HG03064 (cell line): Measurements from ENCODE around the gene AMER2.
A peak's percentile ranks its signal among the peaks of the same experiment; 100 is the strongest.
"Not testable (repeated sequence)": the region's sequence is repeated elsewhere in the genome, so short reads cannot be mapped to it uniquely, and the experiment has no call there.

Experiments
- ATAC-seq: cut with Tn5 transposase; IDR thresholded peaks from one replicate; pipeline ENCODE4 v1.9.1; 2021; ENCODE audit warnings: low read depth; ENCODE audit not compliant: unreplicated experiment

Gene AMER2

DNA sequence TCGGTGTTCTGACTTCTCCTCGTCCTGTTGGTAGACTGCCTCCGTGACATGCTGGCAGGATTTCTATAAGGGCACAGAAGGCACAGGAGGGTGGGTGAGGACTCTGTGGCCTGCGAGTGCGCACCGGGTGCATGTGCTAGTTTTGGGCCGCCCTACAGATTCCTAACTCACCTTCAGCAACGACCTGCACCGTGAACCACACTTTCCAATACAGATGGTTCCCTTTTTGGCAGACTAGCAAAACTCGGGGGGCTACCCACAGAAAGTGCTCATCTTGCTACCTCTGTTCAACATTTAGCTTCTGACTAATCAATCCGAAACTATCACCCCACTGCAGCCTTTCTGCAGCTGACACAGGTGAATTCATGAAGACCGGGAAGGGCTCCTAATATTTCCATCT lies 14.1 kb upstream of the AMER2 start:
- no peak for ATAC-seq

DNA sequence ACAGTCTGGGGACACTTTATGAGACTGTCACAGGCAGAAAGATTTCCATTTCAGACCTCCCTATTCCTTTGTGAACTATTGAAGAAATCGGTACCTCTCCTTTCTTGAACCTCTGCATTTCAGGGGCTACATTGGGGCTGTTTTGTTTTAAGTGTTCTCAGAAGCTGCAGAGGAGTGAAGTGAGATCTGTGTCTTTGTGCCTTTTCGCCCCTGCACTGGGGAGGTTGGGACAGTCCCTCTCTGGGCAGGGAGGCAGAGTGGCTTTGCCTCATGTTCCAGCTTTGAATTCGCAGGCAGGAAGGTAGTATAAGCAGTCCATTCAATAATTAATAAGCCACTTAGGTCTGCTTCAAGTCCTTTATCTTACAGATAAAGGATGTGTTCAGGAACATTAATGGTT lies 9.5 kb upstream of the AMER2 start:
- ATAC-seq = peak; percentile 27

DNA sequence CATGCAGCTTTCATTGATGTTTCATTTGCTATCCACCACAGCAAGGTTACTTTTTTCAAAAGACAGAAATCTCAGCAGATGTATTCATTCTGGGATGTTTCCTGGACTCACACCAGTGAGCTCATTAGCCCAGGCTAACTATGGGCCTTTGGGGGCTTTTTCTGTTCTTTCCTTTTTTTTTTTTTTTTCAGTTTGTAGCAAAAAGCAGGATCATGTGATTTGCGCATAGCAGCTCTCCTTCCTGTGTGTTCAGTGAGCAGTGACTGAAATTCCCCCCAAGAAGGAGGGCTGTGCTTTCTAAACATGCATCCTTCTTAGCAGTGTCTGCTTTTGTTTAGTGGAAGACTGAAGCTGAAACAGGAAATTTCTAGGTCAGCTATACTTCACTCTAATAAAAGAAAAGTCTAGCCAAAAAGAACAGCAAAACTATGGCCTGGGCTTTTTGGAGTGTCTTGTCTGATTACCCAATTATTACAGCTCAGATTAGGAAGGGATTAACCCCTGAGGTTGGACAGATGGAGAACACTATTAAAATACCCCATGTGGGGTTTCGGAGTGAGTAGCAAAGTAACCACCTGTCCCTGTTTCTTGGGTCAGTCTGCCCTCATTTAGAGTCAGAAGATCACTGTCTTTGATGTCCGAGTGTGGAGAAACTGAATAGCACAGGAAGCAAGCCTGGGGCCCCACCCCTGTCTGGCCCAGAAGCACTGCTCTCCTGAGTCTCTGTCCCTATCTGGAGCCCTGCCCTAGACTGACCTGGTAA lies 8.9 kb upstream of the AMER2 start:
- peak; percentile 63 for ATAC-seq

DNA sequence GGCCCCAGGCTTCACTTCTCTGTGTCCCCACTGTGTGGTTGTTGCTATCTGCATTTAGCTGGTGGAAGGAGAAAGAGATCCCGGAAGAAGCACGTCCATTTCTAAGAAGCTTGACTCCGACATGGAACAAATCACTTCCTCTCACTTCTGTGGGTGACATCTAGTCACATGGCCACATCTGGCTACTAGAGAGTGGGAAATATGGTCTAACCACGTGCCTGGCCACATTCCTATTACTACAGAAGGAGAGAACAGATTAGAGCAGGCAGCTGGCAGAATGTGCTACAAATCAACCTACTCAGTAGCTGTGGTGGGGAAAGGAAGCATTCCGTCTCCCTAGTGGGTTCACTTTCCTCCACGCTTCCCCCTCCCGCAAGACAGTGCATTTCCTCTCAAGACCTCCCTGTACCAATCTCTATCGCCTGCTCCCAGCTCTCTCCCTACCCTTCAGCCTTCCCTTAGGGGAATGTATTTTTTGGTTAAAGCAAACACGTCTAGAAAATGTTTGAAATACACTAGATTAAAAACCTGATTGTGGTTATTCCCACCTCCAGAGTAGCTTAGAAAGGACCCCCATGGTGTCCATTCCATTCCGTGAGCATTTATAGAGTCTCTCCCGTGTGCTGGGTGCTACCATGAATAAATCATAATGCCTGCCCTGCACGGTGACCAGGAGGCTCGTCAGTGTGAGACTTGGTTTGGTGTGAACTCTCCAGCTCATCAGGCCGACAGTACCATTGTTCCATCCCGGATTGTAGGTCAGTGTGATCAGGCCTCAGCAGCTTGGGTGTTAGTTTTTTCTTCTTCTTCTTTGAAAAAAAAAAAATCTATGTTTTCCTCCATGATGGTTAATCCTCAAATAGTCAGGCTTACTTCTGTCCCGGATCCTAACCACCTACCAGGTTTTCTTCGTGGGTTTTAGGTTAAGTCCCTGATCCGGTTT lies 8.0 kb upstream of the AMER2 start:
- ATAC-seq = no peak

DNA sequence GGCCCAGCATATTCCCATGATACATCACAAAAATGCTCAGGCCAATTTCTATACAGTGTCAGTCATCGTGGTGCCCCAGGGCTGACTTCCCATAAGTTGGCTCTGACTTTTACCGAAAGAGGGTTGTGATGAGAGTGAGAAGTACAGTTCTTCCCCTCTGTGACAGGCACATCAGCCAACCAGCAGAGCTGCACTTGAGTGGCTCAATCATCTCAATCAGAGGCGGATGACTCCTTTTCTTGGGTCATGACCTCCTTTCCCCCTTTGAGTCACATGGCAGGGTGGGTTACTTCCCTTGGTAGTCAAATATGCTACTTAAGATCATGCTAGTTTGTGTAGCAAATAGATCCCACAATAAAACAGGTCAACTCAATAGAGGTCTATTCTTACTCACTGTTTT lies 6.9 kb upstream of the AMER2 start:
- ATAC-seq = no peak

DNA sequence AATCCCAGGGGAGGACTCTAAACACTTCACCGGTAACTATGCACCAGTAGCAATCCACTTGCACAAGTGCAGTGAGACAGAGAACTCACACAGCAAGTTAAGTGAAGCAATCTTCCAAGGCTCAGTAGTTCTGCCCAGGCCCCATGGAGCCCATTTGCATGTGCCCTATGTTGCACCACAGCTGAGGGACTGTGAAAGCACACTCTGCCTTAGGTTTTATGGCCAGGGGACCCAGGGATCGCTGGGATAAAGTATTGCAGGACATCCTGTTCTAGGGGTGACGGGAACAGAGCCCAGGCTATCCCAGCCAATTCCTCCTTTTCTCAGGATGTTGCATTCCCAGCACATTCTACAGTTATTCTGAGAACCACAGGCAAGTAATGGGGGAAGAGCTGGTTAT lies 6.0 kb upstream of the AMER2 start:
- no peak for ATAC-seq

DNA sequence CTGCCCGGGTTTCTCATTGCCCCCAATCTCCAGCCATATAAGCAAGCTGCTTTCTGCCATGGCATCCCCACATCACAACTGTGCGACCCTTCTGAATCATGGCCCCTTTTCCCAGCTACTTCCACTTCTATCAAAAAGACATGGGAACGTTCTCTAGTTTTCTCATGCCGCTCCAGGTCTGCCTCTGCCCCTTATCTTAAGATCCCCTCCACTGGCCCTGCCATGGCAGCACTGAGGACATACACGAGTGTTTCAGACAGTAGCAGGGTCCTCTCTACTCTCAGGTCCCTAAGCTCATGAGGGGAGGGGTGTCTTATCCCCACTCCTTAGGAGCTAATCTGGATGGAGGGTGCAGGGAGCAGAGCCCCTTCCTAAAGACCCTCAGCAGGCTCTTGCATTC lies 5.5 kb upstream of the AMER2 start:
- no peak for ATAC-seq

DNA sequence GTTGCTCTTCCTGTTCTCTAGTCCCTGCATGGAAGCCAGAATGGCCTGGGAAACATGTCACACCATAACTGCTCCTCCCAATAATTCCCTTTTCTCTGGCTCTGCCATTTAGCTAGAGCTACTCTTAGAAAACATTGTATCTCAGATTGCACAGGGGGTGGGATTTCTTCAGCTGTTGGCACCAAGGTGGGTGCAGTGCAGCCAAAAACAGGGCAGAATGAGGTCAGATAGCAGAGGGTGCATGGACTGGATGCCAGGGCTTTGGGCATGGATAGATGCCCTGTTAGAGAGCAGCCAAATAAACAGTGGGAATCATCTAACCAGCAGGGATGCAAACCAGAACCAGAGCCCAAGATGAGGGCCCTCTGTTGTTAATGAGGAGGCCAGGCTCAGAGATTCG lies 4.9 kb upstream of the AMER2 start:
- no peak for ATAC-seq

DNA sequence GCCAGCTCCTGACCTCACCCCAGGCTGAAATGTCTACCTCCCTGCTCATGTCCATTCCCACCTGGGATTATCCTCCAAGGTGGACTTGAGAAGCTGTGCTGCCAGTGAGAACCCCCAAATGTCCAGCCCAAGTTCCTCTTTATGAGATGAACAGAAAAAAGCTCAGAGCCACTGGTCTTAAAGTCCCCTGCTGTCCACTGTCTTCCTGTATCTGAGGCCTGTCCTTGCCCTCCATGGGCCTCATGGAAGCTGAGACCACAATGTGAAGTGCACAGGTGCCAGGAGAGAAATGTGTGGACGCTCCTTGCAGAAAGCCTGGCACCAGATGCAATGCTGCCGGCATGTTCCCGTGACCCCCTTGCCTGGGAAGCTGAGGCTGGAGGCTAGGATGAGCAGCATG lies 3.3 kb upstream of the AMER2 start:
- ATAC-seq = no peak

DNA sequence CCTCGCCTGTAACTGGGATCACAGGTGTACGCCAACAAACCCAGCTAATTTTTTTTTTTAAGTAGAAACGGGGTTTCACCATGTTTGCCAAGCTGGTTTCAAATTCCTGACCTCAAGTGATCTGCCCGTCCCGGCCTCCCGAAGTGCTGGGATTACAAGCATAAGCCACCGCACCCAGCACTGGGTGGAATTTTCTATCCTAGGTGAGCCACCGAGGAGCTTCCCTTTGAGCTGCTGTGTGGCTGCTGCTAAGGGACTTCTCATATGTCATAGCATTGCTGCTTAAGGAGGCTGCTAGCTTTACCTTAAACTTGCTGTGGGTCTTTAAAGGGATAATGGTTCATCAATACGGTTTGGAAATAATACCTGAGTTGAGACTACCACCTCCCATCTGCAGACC lies 2.9 kb upstream of the AMER2 start:
- ATAC-seq = no peak

DNA sequence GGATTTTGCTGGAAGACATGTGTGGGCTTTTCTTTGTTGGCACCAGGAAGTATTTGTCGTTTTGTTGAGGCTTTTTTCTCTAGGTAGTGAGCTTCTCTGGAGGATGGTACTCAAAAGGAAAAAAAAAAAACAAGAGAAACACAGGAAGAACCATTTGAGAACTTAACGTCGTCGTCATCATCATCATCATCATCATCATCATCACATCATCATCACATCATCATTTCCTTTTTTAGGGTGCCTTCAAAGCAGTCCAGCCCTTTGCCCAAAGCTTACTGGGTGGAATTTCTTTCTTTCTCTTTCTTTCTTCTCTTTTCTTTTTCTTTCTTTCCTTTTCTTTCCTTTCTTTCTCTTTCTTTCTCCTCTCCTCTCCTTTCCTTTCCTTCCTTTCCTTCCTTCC lies 2.2 kb upstream of the AMER2 start:
- ATAC-seq = no peak

DNA sequence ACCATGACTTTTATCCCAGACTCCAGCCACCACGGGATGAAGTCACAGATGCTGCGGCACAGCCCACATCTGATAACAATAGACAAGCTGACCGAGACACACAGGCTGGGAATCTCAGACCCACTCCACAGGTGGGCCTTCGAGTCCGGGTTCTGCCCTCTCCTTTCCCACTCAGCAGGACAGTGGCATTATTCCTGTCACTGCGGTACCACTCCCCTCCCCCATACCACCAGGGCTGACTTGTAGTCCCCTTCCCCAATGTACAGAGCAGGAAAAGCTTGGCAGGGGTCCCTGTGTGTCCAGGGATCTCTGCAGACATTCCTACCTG lies 179 bp upstream of the AMER2 start:
- no peak for ATAC-seq

DNA sequence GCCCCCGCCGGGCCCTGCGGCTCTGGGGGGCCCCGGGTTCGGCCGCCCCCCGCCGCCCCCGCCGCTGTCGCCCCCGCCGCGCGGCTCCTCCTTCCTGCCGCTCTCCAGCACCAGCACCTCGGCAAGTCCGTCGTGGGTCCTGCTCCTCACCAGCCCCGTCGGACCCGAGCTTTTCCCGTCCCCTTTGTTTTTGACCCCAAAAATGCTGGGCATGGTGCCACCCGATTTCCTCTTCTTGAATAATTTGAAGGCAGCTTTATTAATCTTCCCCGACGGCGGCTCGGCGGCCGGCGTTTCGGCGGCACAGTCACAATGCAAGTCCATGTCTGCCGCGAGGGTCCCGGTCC lies 945 bp downstream of the AMER2 start:
- ATAC-seq = no peak

DNA sequence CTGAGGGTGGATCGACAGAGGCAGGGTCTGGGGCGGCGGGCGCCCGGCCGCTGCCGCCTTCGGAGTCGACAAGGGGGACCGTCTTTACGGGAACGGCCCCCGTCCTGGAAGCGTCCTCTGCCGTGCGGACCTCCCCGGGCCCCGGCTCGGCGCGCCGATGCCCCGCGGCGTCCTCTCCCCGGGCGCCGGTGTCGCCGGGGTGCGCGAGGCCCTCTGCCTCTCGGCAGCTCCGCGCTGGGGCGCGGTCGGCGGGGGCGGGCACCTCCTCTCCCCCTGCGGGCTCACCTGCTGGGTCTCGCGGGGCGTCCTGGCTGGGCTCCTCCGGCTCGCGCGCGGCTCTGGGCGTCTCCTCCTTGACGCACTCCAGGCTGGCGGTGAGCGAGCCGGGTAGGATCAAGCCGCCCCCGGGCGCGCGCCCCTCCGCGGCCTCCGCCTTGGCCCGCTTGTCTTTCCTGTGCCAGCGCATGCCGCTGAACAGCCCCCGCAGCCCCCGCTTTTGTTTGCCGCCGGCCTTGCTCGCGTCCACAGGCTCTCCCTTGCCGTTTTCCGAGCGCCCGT lies 1.5 kb downstream of the AMER2 start:
- ATAC-seq = no peak

DNA sequence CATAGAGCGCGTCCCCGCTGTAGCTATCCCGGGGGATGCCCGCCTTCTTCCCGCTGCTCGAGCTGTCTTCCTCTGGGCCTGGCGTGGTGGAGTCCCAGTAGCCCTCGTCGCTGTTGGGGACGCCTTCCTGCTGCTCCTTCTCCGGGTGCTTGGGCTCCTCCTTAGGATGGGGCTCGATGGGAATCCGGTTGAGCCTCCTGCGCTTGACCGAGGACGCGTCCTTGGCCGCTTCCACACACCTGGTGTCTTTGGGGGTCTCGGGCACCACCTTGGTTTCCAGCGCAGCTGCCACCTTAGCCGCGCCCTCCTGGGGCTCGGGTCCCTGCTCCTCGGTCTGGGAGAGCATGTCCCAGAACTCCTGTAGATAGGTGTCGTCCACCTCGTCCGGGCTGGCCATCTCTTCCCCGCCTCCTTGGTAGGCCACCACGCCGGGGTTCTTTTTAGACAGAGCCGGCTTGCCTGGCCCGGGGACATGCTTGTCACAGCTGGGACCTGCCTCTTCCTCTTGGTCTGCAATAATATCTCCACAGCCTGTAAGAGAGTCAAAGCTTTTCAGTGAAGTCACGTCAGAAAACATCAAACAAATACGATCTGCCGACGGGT lies 2.0 kb downstream of the AMER2 start:
- ATAC-seq = no peak

DNA sequence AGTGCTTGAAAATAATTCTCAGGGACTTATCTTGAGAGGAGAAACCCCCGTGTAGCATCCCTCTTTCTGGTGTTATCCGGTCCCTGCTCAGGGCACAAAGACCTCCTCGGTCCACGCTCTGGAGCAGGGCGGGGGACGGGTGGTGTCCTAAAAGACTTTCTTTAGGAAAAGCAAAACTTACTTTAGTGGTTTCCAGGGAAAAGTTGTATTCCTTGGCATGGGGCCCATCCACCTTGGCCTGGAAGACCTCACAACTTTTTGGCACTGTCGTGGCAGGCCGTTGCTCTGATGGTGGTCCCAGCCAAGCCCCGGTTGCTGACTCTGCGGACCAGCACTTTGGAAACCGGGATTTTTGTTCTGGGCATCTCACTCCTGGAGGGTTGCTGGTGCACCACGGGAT lies 2.7 kb downstream of the AMER2 start:
- no peak for ATAC-seq

DNA sequence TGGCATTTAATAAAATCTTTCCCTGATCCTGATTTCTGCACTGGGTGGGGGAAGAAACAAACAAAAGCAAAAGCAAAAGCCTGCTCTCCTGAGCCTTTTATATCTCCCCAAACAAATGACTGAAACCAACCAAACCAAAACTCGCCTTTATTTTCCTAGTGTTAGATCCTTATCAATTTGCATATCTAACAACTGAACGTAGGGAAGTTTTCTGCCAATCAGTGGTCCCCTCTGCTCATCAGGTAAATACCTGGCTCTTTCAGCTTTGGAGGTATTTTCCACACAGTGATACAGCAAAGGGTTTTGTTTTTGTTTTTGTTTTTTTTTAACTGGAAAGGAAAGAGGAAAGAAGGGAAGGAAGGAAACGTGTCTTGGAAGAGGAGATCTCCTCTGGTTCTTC lies 3.3 kb downstream of the AMER2 start:
- ATAC-seq = no peak

DNA sequence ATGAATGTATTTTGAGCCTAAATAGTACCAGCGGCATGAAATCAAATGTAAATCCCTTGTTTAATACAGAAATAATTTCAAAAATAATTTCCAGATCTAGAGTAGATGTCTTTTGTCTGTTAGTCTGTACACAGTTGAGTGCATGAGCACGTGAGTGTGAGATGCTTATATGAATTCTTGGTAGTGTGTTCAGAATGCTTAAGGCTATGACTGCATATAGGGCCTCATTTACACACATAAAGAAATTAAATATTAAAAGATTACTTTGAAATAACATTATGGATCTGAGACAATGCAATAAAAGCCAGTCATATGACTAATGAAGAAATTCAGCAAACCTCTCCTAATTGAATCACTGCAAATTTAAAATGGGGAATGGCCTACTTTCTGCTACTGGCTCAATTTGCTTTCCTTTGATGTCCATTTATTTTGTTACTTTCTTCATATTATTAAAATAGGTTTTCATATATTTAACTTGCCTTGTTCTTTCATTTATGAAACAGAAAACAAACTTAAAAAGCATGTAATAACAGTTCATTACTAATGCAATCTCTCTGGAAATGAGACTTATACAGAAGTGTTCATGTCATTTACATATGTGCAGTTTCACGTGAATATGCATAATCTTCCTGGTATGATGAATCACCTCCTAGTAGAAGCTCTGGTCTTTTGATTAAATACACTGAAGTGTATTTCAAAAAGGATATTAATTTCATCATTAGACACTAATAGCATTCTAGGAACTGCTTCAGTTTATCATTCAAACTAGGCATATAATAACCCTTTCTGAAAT lies 4.5 kb downstream of the AMER2 start:
- no peak for ATAC-seq

DNA sequence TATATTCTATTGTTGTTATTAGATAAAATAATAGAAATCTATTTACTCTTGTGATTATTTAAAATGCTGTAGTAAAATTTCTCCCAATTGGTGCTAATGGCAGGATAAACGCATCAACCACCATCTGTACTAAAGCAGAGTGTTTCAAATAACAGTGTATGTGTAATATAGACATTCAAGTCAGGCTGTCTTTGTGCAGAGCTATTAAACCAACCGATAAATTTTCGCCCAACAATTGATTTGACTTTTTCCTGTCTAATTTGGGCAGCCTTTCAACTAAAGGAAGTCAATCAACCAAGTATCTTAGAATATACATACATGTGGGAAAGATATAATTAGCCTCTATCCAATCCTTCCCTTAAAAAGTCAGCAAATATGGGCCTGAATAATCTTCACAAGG lies 5.8 kb downstream of the AMER2 start:
- ATAC-seq = no peak

DNA sequence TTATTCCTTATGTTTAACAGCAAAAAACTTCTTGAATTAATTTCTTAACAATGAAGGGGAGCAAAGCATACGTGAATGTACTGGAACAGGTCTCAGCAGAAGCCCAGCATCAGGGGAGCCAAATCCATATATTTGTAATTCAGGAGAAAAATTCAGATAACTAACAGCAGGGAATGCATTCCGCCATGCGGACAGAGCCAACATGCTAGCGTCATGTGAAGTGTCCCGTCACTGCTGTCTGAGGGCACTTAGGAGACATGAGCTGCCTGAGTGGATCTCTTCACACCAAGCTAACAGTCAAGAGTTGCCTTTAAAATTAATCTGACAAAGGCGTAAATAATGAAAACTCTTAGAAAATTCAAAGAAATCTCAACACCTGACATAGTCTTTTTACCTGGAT lies 6.4 kb downstream of the AMER2 start:
- no peak for ATAC-seq

DNA sequence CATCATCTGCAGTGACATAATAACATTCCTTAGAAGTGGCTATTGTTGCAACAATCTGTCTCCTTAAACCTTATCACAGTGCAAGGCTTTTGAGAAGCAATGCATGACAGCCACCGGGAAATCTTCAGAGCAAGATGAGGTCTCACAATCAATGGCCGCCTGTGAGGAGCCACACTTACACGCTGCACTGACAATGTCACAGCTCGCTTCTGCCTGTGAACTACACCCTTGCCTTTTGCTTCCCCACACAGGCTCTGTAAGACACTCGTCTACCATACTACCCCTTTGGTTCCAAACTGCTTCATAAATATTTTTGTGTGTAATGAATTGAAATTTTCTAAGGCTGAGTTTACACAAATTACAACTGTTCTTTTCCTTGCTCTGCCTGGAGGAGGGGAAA lies 6.9 kb downstream of the AMER2 start:
- not testable (repeated sequence) for ATAC-seq
